GM21423 (cell line): ENCODE measurements around the gene ZFPM1.
"Not testable (repeated sequence)": the region's sequence is repeated elsewhere in the genome, so short reads cannot be mapped to it uniquely, and the experiment has no call there.

Experiments used
- ATAC-seq: cut with Tn5 transposase; IDR thresholded peaks from one replicate; pipeline ENCODE4 v1.9.1; 2021; ENCODE audit warnings: mild to moderate bottlenecking, moderate library complexity; ENCODE audit not compliant: unreplicated experiment

Gene ZFPM1

GRCh38 chr16:88453217-88453531 is at the start of gene ZFPM1:
Gene ZFPM1 (plus strand): TSS chr16:88453280. CDS start chr16:88453639, 359 bp downstream.
- no peak for ATAC-seq

GRCh38 chr16:88403794-88404581 is 49.1 kb upstream of the ZFPM1 start:
- ATAC-seq, result no peak

- ATAC-seq, result no peak
Measured at GRCh38 chr16:88404769-88405168, 48.3 kb upstream of the ZFPM1 start.

- no peak for ATAC-seq
Measured at GRCh38 chr16:88405216-88406060, 47.6 kb upstream of the ZFPM1 start.

GRCh38 chr16:88406096-88407041 is 46.7 kb upstream of the ZFPM1 start:
- no peak for ATAC-seq

- no peak for ATAC-seq
Measured at GRCh38 chr16:88407042-88407420, 46.0 kb upstream of the ZFPM1 start.

- ATAC-seq, result no peak
Measured at GRCh38 chr16:88407807-88408206, 45.3 kb upstream of the ZFPM1 start.

- ATAC-seq, result no peak
Measured at GRCh38 chr16:88408561-88409142, 44.4 kb upstream of the ZFPM1 start.

GRCh38 chr16:88409296-88410065 is 43.6 kb upstream of the ZFPM1 start:
- ATAC-seq, result no peak

- ATAC-seq, result not testable (repeated sequence)
Measured at GRCh38 chr16:88410297-88410968, 42.6 kb upstream of the ZFPM1 start.

GRCh38 chr16:88411951-88412576 is 41.0 kb upstream of the ZFPM1 start:
- ATAC-seq, result no peak

- ATAC-seq, result no peak
Measured at GRCh38 chr16:88412766-88413165, 40.3 kb upstream of the ZFPM1 start.

GRCh38 chr16:88413231-88413630 is 39.8 kb upstream of the ZFPM1 start:
- ATAC-seq, result no peak

- ATAC-seq, result no peak
Measured at GRCh38 chr16:88413631-88414030, 39.4 kb upstream of the ZFPM1 start.

GRCh38 chr16:88414521-88415380 is 38.3 kb upstream of the ZFPM1 start:
- ATAC-seq, result no peak

- ATAC-seq, result no peak
Measured at GRCh38 chr16:88415381-88415705, 37.7 kb upstream of the ZFPM1 start.

- ATAC-seq, result no peak
Measured at GRCh38 chr16:88415713-88416323, 37.3 kb upstream of the ZFPM1 start.

- ATAC-seq, result no peak
Measured at GRCh38 chr16:88416686-88417085, 36.4 kb upstream of the ZFPM1 start.
